PFSK-1 (cell line): ENCODE data around the gene ATP6V0E2.

Experiments used
- FOXP2 ChIP-seq: optimal IDR thresholded peaks from 2 replicates; pipeline ENCODE3; 2011; ENCODE audit warnings: borderline replicate concordance, control low read depth, inconsistent platforms; ENCODE audit not compliant: insufficient read depth; ENCODE audit errors: extremely low read length, extremely low read depth
- POLR2AphosphoS5 ChIP-seq: IDR thresholded peaks from 2 replicates; pipeline ENCODE4 v1.6.1; 2012; ENCODE audit warnings: low read depth, mild to moderate bottlenecking, control low read depth, low read length, moderate library complexity
- REST ChIP-seq, 2 experiments: IDR thresholded peaks; 2 replicates each; pipeline versions ENCODE4 v1.6.1 to v1.8.0; 2011 to 2012; ENCODE audit warnings: low read depth in 2 of 2, low read length in 2 of 2, control low read depth in 1 of 2, inconsistent platforms in 1 of 2, mild to moderate bottlenecking in 1 of 2, moderate library complexity in 1 of 2; ENCODE audit not compliant: insufficient read depth in 1 of 2
- SIN3A ChIP-seq: IDR thresholded peaks from 2 replicates; pipeline ENCODE4 v1.6.1; 2012; ENCODE audit warnings: mild to moderate bottlenecking, low read length, moderate library complexity, borderline replicate concordance; ENCODE audit not compliant: insufficient read depth
- TAF1 ChIP-seq: IDR thresholded peaks from 2 replicates; pipeline ENCODE4 v1.6.1; 2012; ENCODE audit warnings: low read length, control low read depth, borderline replicate concordance; ENCODE audit not compliant: insufficient read depth

The ATP6V0E2 gene

GRCh38 chr7:149849174-149849573 is 24.6 kb upstream of the ATP6V0E2 start:
- no peak for TF ChIP-seq FOXP2
- no peak for TF ChIP-seq REST (IDR thresholded peaks at IDR 0.05; ENCODE audit: insufficient read depth in 1 of 2, low read depth in 2 of 2, low read length in 2 of 2)
- no peak for TF ChIP-seq SIN3A

- TF ChIP-seq SIN3A: no peak
- TF ChIP-seq TAF1: no peak
- TF ChIP-seq REST (IDR thresholded peaks at IDR 0.05; ENCODE audit: insufficient read depth in 1 of 2, low read depth in 2 of 2, low read length in 2 of 2): no peak
- no peak for TF ChIP-seq POLR2AphosphoS5
- TF ChIP-seq FOXP2: no peak
Measured at GRCh38 chr7:149850007-149850594, 23.7 kb upstream of the ATP6V0E2 start.

GRCh38 chr7:149850716-149851115 is 23.1 kb upstream of the ATP6V0E2 start:
- TF ChIP-seq TAF1 (no peak), REST (IDR thresholded peaks at IDR 0.05; ENCODE audit: insufficient read depth in 1 of 2, low read depth in 2 of 2, low read length in 2 of 2) (no peak), FOXP2 (no peak), SIN3A (no peak), POLR2AphosphoS5 (no peak)

- TF ChIP-seq REST (IDR thresholded peaks at IDR 0.05; ENCODE audit: insufficient read depth in 1 of 2, low read depth in 2 of 2, low read length in 2 of 2) (no peak), TAF1 (no peak), FOXP2 (no peak), POLR2AphosphoS5 (no peak), SIN3A (no peak)
Measured at GRCh38 chr7:149851449-149851848, 22.3 kb upstream of the ATP6V0E2 start.

GRCh38 chr7:149853157-149853556 is 20.6 kb upstream of the ATP6V0E2 start:
- TF ChIP-seq REST (IDR thresholded peaks at IDR 0.05; ENCODE audit: insufficient read depth in 1 of 2, low read depth in 2 of 2, low read length in 2 of 2) (no peak), SIN3A (no peak), TAF1 (no peak), FOXP2 (no peak), POLR2AphosphoS5 (no peak)
